SW 1271 (cell line): Measurements from ENCODE around the gene WDR93.

Experiments used
- DNase-seq, 2 experiments: peaks; one replicate each; lab custom pipeline; 2025; lab: John Stamatoyannopoulos, UW

The WDR93 gene

GRCh38 chr15:89749054-89749453 is 58.4 kb downstream of the WDR93 start:
- no peak for DNase-seq

- no peak for DNase-seq
Measured at GRCh38 chr15:89749526-89749925, 58.9 kb downstream of the WDR93 start.

GRCh38 chr15:89749951-89750559 is 59.4 kb downstream of the WDR93 start:
- no peak for DNase-seq

- DNase-seq: peak; percentile 72 to 96
Measured at GRCh38 chr15:89750560-89751542, 60.2 kb downstream of the WDR93 start, which contains the start of gene MESP1. MESP1 (minus strand) TSS chr15:89751249; CDS start chr15:89751231, 18 bp downstream.

GRCh38 chr15:89751748-89752147 is 61.1 kb downstream of the WDR93 start:
- DNase-seq: no peak

GRCh38 chr15:89753855-89754254 is 63.2 kb downstream of the WDR93 start:
- no peak for DNase-seq

- peak in 1 of 2 experiments; percentile 51 for DNase-seq
Measured at GRCh38 chr15:89754361-89755154, 63.9 kb downstream of the WDR93 start.

GRCh38 chr15:89755701-89756100 is 65.1 kb downstream of the WDR93 start:
- DNase-seq: no peak

GRCh38 chr15:89756897-89757296 is 66.3 kb downstream of the WDR93 start:
- DNase-seq: no peak

- DNase-seq: no peak
Measured at GRCh38 chr15:89758283-89758682, 67.7 kb downstream of the WDR93 start.

- DNase-seq: no peak
Measured at GRCh38 chr15:89758981-89759380, 68.4 kb downstream of the WDR93 start.

- no peak for DNase-seq
Measured at GRCh38 chr15:89759835-89760234, 69.2 kb downstream of the WDR93 start.

- DNase-seq: peak; percentile 58 to 62
Measured at GRCh38 chr15:89760303-89761008, 69.8 kb downstream of the WDR93 start.

- DNase-seq: no peak
Measured at GRCh38 chr15:89761009-89761831, 70.6 kb downstream of the WDR93 start.

- no peak for DNase-seq
Measured at GRCh38 chr15:89761929-89762328, 71.3 kb downstream of the WDR93 start.

- DNase-seq: no peak
Measured at GRCh38 chr15:89765694-89766093, 75.1 kb downstream of the WDR93 start.

- no peak for DNase-seq
Measured at GRCh38 chr15:89766357-89767311, 76.0 kb downstream of the WDR93 start.

- no peak for DNase-seq
Measured at GRCh38 chr15:89767411-89767915, 76.9 kb downstream of the WDR93 start.

- no peak for DNase-seq
Measured at GRCh38 chr15:89768071-89768500, 77.5 kb downstream of the WDR93 start.
